ENCODE data around the gene EXD2.
A peak's percentile ranks its signal among the peaks of the same experiment; 100 is the strongest.

Gene EXD2

GRCh38 chr14:69260190-69260860 lies 69.0 kb downstream of the EXD2 start:
- Histone ChIP-seq H3K27ac (replicated peaks) (no peak overlapping the region), H3K4me3 (replicated peaks; ENCODE audit: insufficient read depth, low read length) (peak overlapping the region; percentile 21), H3K27me3 (ENCODE audit: insufficient read depth, poor library complexity, severe bottlenecking) (peaks cover 11% of the 10 kb centered on the region)
- TF ChIP-seq CTCF (IDR thresholded peaks at IDR 0.05; ENCODE audit: insufficient read depth, low read length): no peak
- no peak for TF ChIP-seq REST (IDR thresholded peaks at IDR 0.05; ENCODE audit: insufficient replicate concordance, low read depth)
- TF ChIP-seq POLR2AphosphoS5 (IDR thresholded peaks at IDR 0.05; ENCODE audit: low read depth): no peak
- no peak for TF ChIP-seq SPI1 (IDR thresholded peaks at IDR 0.05; ENCODE audit: borderline replicate concordance, low read depth)
- no peak for TF ChIP-seq GABPA (IDR thresholded peaks at IDR 0.05; ENCODE audit: low read depth)
- DNase-seq (ENCODE audit: low read depth in 1 of 2, low spot score in 1 of 2): no peak

GRCh38 chr14:69260861-69261564 lies 69.7 kb downstream of the EXD2 start:
- H3K4me3 ChIP-seq (replicated peaks; ENCODE audit: insufficient read depth, low read length): peak overlapping the region; percentile 14; the same call in 1 of the 2 replicates
- TF ChIP-seq CTCF (IDR thresholded peaks at IDR 0.05; ENCODE audit: insufficient read depth, low read length) (no peak), REST (IDR thresholded peaks at IDR 0.05; ENCODE audit: insufficient replicate concordance, low read depth) (no peak), POLR2AphosphoS5 (IDR thresholded peaks at IDR 0.05; ENCODE audit: low read depth) (no peak), SPI1 (IDR thresholded peaks at IDR 0.05; ENCODE audit: borderline replicate concordance, low read depth) (no peak), GABPA (IDR thresholded peaks at IDR 0.05; ENCODE audit: low read depth) (no peak)
- no peak overlapping the region for H3K27ac ChIP-seq (replicated peaks)
- H3K27me3 ChIP-seq (ENCODE audit: insufficient read depth, poor library complexity, severe bottlenecking): peaks cover 11% of the 10 kb centered on the region
- no peak for DNase-seq (ENCODE audit: low read depth in 1 of 2, low spot score in 1 of 2)

- H3K4me3 ChIP-seq (replicated peaks; ENCODE audit: insufficient read depth, low read length): no peak overlapping the region
- peaks cover 11% of the 10 kb centered on the region for H3K27me3 ChIP-seq (ENCODE audit: insufficient read depth, poor library complexity, severe bottlenecking)
- no peak for TF ChIP-seq SPI1 (IDR thresholded peaks at IDR 0.05; ENCODE audit: borderline replicate concordance, low read depth)
- no peak for TF ChIP-seq CTCF (IDR thresholded peaks at IDR 0.05; ENCODE audit: insufficient read depth, low read length)
- no peak for TF ChIP-seq REST (IDR thresholded peaks at IDR 0.05; ENCODE audit: insufficient replicate concordance, low read depth)
- no peak for TF ChIP-seq POLR2AphosphoS5 (IDR thresholded peaks at IDR 0.05; ENCODE audit: low read depth)
- TF ChIP-seq GABPA (IDR thresholded peaks at IDR 0.05; ENCODE audit: low read depth): no peak
- H3K27ac ChIP-seq (replicated peaks): no peak overlapping the region
- no peak for DNase-seq (ENCODE audit: low read depth in 1 of 2, low spot score in 1 of 2)
These were observed 70.5 kb downstream of the EXD2 start for GRCh38 chr14:69261761-69262331.
